HL-60/S4 (cell line): ENCODE results near the gene VEGFA.

Source experiments
- in situ Hi-C: fragments of 300-500 bp; cut with MboI; formaldehyde crosslinking; loops from 2 replicates; pipeline ENCODE4 v1.14.3; 2022; ENCODE audit warnings: low sequenced_read_pairs

VEGFA gene

GRCh38 chr6:43738877-43739641, 31.0 kb upstream of the VEGFA start:
- in situ Hi-C loops, result no loop called here

DNA sequence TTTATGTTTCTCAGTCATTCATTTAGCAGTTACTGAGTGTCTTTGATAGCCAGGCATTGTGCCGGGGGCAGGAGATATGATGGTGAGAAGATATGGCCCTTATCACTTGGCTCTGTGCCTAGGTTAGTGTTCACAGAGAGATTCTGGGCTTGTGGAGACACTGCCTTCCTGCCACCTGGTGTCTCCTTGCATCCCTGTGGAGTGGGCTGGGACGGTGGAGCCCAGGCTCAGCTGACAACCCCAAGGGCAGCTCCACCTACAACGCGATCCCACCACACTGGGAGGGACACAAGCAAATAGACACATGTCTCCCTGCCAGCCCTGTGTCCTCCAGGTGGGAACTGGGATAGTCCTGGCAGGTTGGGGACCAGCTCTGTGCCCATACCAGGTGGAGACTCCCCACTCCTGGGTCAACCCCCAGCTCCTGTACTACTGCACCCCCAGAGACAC, 30.3 kb upstream of the VEGFA start:
- in situ Hi-C loops, result no loop called here

GRCh38 chr6:43740321-43740960, 29.6 kb upstream of the VEGFA start:
- in situ Hi-C loops, result no loop called here

DNA sequence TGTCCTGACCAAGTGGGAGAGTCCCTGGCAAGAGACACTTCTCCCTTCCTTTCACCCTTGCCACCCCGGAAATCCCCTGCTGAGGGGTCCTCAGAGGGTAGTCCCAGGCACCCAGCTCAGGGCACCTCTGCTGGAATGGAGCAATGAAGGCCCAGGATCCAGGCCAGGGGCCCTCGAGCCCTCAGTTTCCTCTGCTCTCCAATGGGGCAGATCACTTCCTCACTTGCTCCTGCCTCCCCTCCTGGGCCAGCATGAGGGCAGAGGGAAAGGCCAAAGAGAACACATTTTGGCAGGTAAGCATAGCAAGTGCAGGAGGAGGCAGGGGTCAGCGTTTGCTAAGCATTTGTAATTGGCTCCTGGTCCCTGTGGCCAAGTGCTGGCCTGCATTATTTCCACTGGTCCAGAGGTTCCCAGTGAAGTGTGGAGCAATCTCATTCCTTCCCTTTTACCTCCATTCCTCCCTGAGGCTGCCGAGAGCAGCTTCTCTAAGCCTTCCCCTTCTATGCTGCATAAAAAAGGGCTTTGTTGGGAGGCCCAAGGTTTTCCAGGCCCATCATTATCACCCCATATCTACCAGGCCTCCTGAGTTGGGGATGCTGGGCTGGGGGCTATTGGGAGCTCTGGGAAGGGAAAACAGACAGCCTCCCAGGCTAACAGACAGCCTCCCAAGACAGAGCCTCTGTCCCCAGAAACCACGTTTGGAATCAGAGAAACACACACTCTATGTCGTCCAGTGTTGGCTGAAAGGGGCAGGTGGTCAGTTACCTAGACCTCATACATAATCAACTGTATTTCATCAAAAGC, 28.8 kb upstream of the VEGFA start:
- in situ Hi-C loops, result no loop called here

- in situ Hi-C loops, result no loop called here
Observed at GRCh38 chr6:43741829-43742228, 28.2 kb upstream of the VEGFA start.

GRCh38 chr6:43742285-43742684, 27.7 kb upstream of the VEGFA start:
- in situ Hi-C loops, result no loop called here

- in situ Hi-C loops, result no loop called here
Observed at GRCh38 chr6:43742931-43743632, 26.9 kb upstream of the VEGFA start.

GRCh38 chr6:43743682-43744381, 26.2 kb upstream of the VEGFA start:
- in situ Hi-C loops, result no loop called here

DNA sequence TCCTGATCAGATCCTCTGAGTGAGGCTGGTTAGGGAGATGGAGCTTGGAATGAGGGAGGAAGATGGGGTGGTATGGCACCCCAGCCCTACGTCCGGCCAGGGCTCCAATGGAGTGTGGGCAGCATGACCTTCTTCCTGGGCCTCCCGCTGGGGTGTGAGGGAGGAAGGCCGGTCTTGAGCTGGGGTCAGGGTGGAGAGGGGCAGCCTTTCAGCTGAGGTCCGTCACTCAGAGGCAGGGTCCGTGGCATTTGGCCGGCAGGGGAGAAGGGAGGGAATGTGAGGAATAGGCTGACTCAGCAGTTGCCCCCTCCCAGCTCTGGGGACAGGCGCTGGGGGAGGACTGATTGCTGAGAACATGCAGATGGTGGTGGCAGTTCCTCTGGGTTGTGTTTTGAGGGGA, 25.5 kb upstream of the VEGFA start:
- in situ Hi-C loops, result no loop called here

DNA sequence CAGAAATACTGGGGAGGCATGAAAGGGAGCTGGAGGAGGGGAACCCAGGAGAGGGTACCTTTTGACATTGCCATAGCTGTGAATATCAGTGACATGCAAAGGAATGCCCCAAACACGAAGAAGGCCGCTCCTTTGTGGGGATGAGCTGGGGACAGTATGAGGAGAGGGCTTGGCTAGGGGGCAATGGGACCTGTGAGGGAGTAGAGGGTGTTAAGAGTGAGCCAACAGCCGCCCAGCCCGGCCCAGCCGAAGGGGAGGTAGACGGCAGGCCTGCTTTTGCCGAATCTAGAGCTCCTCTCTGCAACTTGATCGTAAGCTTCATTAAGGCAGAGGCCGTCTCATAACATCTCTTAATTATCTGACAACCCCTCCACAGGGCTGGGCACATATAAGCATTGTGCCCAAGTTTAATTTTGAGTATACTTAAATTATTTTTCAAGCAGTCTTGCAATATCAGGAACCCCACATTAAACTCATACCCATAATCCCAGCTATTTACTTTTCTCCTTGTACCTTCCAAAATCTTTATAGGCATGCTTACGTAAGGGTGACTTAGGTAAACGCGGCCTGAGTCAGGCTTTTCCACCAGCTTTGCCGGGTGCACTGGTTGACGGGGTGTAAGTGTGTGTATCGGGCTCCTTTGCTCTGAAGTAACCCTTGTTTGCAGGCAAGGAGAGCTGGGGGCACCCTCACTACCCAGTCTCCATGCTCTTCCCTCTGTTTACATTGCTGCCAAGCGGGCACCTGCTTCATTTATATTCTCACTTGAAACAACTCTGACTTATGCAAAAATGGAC, 24.9 kb upstream of the VEGFA start:
- in situ Hi-C loops, result no loop called here

DNA sequence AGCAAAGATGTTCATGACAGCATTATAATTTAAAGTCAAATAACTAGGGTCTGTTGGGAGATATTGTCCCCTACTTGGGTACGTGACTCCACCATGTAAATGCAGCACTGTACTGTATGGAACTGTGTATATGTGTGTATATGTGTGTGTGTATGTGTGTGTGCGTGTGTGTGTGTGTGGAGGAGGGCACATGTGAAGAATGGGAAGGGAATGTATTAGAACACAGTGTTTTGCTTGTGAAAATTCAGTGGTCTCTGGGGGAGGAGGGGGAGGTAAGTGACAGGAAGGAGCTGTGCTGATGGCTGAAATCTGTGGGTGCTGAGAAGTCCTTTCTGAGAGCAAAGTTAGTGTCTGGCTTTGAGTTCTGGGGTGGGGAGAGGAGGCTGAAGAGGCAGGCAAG, 23.9 kb upstream of the VEGFA start:
- in situ Hi-C loops, result no loop called here

DNA sequence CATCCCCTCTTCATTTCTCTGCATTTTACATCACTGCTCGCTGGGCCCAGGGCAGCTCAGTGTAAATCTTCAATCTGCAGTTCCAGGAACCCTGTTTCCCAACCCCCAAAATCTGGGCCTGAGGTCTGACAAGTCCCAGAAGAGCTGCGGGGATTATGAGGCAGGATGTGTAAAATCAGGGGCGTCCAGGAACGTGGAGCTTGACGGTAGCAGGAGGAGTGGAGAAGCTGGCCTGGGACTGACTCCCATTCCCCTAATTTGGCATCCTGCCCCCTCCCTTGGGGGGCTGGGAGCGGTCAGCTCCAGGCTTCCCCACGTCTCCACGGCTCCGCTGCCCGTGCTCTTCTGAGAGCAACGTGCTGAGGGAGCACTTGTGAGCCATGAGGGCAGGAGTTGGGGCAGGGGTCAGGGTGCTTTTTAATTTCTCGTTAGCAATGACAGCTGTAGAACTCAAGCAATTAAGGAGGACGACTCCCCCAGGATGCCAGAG, 23.4 kb upstream of the VEGFA start:
- in situ Hi-C loops, result no loop called here

DNA sequence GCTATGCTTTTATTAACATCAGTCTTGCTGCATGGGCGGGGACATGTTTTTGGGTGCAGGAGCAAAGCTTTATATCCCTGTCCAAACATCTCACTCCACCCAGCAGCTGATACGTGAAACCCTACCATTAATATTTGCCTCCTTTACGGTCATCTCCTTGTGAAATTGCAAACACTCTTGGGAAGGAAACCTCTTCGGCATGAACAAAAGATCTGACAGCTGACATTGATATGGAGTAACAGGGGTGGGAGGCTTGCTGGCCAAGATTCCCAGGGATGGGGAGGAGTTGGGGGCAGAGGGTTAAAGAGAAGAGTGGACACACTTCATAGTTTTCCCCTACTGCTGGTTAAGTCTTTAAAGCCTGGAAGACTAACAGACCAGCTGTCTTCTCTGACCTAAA, 22.2 kb upstream of the VEGFA start:
- in situ Hi-C loops, result no loop called here

DNA sequence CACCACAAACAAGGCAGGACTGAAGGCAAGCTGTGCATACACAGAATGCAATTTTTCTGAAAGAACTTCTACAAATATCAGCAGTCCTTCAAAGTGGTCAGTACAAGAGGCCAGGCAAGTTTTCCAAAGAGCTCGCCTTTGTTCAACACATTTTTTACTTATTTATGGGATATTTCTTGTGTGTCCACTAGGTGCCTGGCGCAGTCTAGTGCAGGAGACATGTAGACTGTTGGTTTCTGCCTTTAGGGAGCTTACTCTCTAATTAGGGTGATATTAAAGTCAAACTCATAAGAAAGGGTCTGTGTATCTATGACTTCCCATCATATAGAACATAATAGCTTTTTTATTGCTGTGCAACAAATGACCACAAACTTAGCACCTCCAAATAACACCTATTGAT, 21.2 kb upstream of the VEGFA start:
- in situ Hi-C loops, result no loop called here

GRCh38 chr6:43749461-43749860, 20.6 kb upstream of the VEGFA start:
- in situ Hi-C loops, result no loop called here

DNA sequence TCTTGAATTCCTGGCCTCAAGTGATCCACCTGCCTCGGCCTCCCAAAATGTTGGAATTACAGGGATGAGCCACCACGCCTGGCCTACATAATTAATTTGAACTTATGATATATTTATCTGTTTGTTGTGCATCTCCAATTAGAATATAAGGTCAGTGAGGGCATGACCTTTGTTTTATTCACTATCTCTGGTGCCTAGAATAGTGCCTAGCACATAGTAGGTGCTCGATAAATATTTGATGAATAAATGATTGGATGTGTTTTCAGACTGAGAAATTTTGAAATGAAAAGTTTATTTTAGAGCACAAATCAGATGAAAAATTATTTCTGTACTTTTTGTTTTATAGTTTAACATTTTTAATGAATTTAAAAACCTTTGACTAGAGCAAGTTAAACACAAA, 19.4 kb upstream of the VEGFA start:
- in situ Hi-C loops, result loop anchor here (25.0 kb wide), 1 partner anchor 312 kb away; no protein-coding TSS in a partner anchor

- in situ Hi-C loops, result loop anchor here (25.0 kb wide), 1 partner anchor 309 kb away; no protein-coding TSS in a partner anchor
Observed at GRCh38 chr6:43753570-43754183, 16.3 kb upstream of the VEGFA start.

- in situ Hi-C loops, result loop anchor here (25.0 kb wide), 1 partner anchor 304 kb away; no protein-coding TSS in a partner anchor
Observed at GRCh38 chr6:43757966-43758616, 11.9 kb upstream of the VEGFA start.
